WTC11 (cell line): ENCODE results near the gene STT3A. TPM values are rescaled to one million over a fixed set of nuclear protein-coding genes. Genes with fewer than 3 reads are reported as not detected.

Source experiments
- ATAC-seq: fragments of 200-7000 bp; cut with Tn5 transposase; 2 replicates; pipeline ENCODE4 v1.10.0; 2021; ENCODE audit warnings: mild to moderate bottlenecking, moderate library complexity
- CTCF ChIA-PET: fragments of 300-600 bp; sonication (Branson Sonifier 250); formaldehyde crosslinking; loops from one replicate; lab custom pipeline; 2021; ENCODE audit warnings: antibody characterized with exemption; lab: Charles Lee
- POLR2A ChIA-PET: fragments of 350-600 bp; sonication (Branson Sonifier 250); formaldehyde crosslinking; loops from one replicate; lab custom pipeline; 2021; ENCODE audit warnings: antibody characterized with exemption; lab: Charles Lee
- DNase-seq: peaks from one replicate; pipeline ENCODE4 v3.0.0; 2021; ENCODE audit warnings: low spot score
- H3K27ac Mint-ChIP-seq: 2 replicates; pipeline ENCODE4 v1.8.0; 2021; ENCODE audit warnings: mixed read lengths
- H3K27me3 Mint-ChIP-seq: 2 replicates; pipeline ENCODE4 v1.8.0; 2021; ENCODE audit warnings: low read depth, mild to moderate bottlenecking, moderate library complexity, mixed read lengths
- H3K36me3 Mint-ChIP-seq: 2 replicates; pipeline ENCODE4 v1.8.0; 2021; ENCODE audit warnings: mixed read lengths
- H3K4me1 Mint-ChIP-seq: 2 replicates; pipeline ENCODE4 v1.8.0; 2022; ENCODE audit warnings: mixed read lengths
- H3K4me3 Mint-ChIP-seq: 2 replicates; pipeline ENCODE4 v1.8.0; 2021; ENCODE audit warnings: mild to moderate bottlenecking, moderate library complexity, mixed read lengths
- H3K9me3 Mint-ChIP-seq: 2 replicates; pipeline ENCODE4 v1.8.0; 2021; ENCODE audit warnings: mixed read lengths
- ARID4B ChIP-seq: sonication (generic); formaldehyde crosslinking; IDR thresholded peaks from 2 replicates; pipeline ENCODE4 v1.8.0; 2023; ENCODE audit warnings: missing genetic modification reagents, mild to moderate bottlenecking, borderline replicate concordance
- CREM ChIP-seq: sonication (generic); formaldehyde crosslinking; IDR thresholded peaks from 2 replicates; pipeline ENCODE4 v1.8.1; 2022; ENCODE audit warnings: mild to moderate bottlenecking, missing genetic modification reagents, moderate library complexity
- E2F4 ChIP-seq: sonication (generic); formaldehyde crosslinking; IDR thresholded peaks from 2 replicates; pipeline ENCODE4 v1.8.1; 2022; ENCODE audit warnings: low read depth, mild to moderate bottlenecking, moderate library complexity, missing genetic modification reagents, borderline replicate concordance
- ELF4 ChIP-seq: sonication (generic); formaldehyde crosslinking; IDR thresholded peaks from 2 replicates; pipeline ENCODE4 v1.8.1; 2022; ENCODE audit warnings: low read depth, mild to moderate bottlenecking, moderate library complexity, missing genetic modification reagents
- GRHL2 ChIP-seq: fragments of 250-450 bp; sonication (Bioruptor Pico); IDR thresholded peaks from 2 replicates; pipeline ENCODE4 v1.8.0; 2022; ENCODE audit warnings: mild to moderate bottlenecking, moderate library complexity; ENCODE audit not compliant: insufficient replicate concordance, severe bottlenecking
- GTF2I ChIP-seq: fragments of 250-450 bp; sonication (Bioruptor Pico); conservative IDR thresholded peaks from 2 replicates; pipeline ENCODE4 v1.4.0; 2021; ENCODE audit warnings: mild to moderate bottlenecking
- OVOL2 ChIP-seq: fragments of 250-450 bp; sonication (Bioruptor Pico); IDR thresholded peaks from 2 replicates; pipeline ENCODE4 v1.9.0; 2021; ENCODE audit warnings: mild to moderate bottlenecking, borderline replicate concordance
- RELA ChIP-seq: sonication (generic); formaldehyde crosslinking; IDR thresholded peaks from 2 replicates; pipeline ENCODE4 v1.8.1; 2022; ENCODE audit warnings: missing genetic modification reagents, mild to moderate bottlenecking, borderline replicate concordance
- RORB ChIP-seq: fragments of 250-450 bp; sonication (Bioruptor Pico); IDR thresholded peaks from 2 replicates; pipeline ENCODE4 v1.9.0; 2021; ENCODE audit warnings: mild to moderate bottlenecking
- STAT6 ChIP-seq: sonication (generic); formaldehyde crosslinking; conservative IDR thresholded peaks from 2 replicates; pipeline ENCODE4 v1.8.1; 2023; ENCODE audit warnings: mild to moderate bottlenecking, low read depth, missing genetic modification reagents, moderate library complexity
- ZBTB21 ChIP-seq: sonication (generic); formaldehyde crosslinking; IDR thresholded peaks from 2 replicates; pipeline ENCODE4 v1.8.1; 2023; ENCODE audit warnings: mild to moderate bottlenecking, missing genetic modification reagents, borderline replicate concordance
- ZNF317 ChIP-seq: sonication (generic); formaldehyde crosslinking; IDR thresholded peaks from 2 replicates; pipeline ENCODE4 v1.8.1; 2023; ENCODE audit warnings: low read depth, mild to moderate bottlenecking, moderate library complexity, missing genetic modification reagents, borderline replicate concordance
- ZNF396 ChIP-seq: fragments of 250-450 bp; sonication (Bioruptor Pico); IDR thresholded peaks from 2 replicates; pipeline ENCODE4 v1.8.0; 2021; ENCODE audit warnings: mild to moderate bottlenecking, moderate library complexity, borderline replicate concordance
- total RNA-seq: library from RNA; stranded (reverse); gene quantifications from 3 replicates; pipeline ENCODE4 v1.2.3, GENCODE V29; 2021
- TF ChIP-seq, protein P1 (sequence below): sonication (generic); formaldehyde crosslinking; IDR thresholded peaks from 2 replicates; pipeline ENCODE4 v1.8.0; 2023; ENCODE audit warnings: mild to moderate bottlenecking, missing genetic modification reagents
- TF ChIP-seq, protein P2 (sequence below): sonication (generic); formaldehyde crosslinking; IDR thresholded peaks from 2 replicates; pipeline ENCODE4 v1.8.0; 2022; ENCODE audit warnings: missing genetic modification reagents

STT3A gene
- total RNA-seq, 1 experiment from 2014 or later, result 144 TPM

- DNase-seq, result no peak
- Mint-ChIP-seq H3K36me3 (peaks cover 17% of the 10 kb centered on the region), H3K27ac (no peak overlapping the region; the same call in 1 of the 2 replicates), H3K4me3 (peak overlapping the region; percentile 80), H3K27me3 (no peaks in the 10 kb centered on the region; the same call in 1 of the 2 replicates), H3K9me3 (peaks cover 14% of the 10 kb centered on the region), H3K4me1 (peaks cover 14% of the 10 kb centered on the region)
- ATAC-seq, result no peak
- POLR2A ChIA-PET, result interaction anchor here (0.6 to 1.2 kb wide), 5 partner anchors 10 to 62 kb away, joined by 3 read pairs; partner anchors contain the start of gene STT3A
- TF ChIP-seq RORB (CRISPR knock-in tag) (no peak), ZBTB21 (0 out of 2 replicates have a peak, but pooled peaks have one; percentile 6), GTF2I (no peak), CREM (no peak)
- CTCF ChIA-PET, result interaction anchor here (0.7 to 2.5 kb wide), 17 partner anchors 10 to 479 kb away, joined by 3 to 7 read pairs (median 4); partner anchors contain the start of genes FEZ1, HYLS1 and PUS3
Observed at GRCh38 chr11:125569915-125570621, 22.6 kb upstream of the STT3A start.

DNA sequence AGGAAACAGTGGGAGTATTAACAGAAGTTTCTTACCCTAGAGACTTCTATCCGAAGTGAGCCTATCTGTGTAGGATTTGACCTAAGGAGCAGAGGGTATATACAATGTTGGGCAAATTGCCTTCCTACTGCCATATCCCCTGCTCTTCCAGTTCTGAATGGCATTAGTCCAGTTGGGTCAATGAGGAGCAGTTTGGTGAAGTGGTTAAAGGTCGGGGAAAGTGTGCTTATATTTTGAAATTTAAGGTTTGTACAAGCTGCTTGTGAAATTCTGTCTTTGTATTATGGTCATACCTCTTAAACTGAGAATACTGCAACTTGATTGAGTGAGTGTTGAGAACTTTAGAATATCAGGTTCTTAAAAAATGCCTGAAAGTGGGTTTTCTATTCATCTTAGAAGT, 21.7 kb upstream of the STT3A start:
- no peaks in the 10 kb centered on the region; the same call in 1 of the 2 replicates for H3K27me3 Mint-ChIP-seq
- no peak for ATAC-seq
- peak overlapping the region; percentile 80 for H3K4me3 Mint-ChIP-seq
- H3K27ac Mint-ChIP-seq, result peak overlapping the region; percentile 29; the same call in 1 of the 2 replicates
- DNase-seq, result no peak
- POLR2A ChIA-PET, result no interaction called here
- peaks cover 14% of the 10 kb centered on the region for H3K4me1 Mint-ChIP-seq
- peaks cover 14% of the 10 kb centered on the region for H3K9me3 Mint-ChIP-seq
- CTCF ChIA-PET, result interaction anchor here (1.0 to 1.2 kb wide), 2 partner anchors 207 to 332 kb away, joined by 3 read pairs; partner anchors contain the start of gene PUS3
- peaks cover 24% of the 10 kb centered on the region for H3K36me3 Mint-ChIP-seq
- TF ChIP-seq, protein P1, sequence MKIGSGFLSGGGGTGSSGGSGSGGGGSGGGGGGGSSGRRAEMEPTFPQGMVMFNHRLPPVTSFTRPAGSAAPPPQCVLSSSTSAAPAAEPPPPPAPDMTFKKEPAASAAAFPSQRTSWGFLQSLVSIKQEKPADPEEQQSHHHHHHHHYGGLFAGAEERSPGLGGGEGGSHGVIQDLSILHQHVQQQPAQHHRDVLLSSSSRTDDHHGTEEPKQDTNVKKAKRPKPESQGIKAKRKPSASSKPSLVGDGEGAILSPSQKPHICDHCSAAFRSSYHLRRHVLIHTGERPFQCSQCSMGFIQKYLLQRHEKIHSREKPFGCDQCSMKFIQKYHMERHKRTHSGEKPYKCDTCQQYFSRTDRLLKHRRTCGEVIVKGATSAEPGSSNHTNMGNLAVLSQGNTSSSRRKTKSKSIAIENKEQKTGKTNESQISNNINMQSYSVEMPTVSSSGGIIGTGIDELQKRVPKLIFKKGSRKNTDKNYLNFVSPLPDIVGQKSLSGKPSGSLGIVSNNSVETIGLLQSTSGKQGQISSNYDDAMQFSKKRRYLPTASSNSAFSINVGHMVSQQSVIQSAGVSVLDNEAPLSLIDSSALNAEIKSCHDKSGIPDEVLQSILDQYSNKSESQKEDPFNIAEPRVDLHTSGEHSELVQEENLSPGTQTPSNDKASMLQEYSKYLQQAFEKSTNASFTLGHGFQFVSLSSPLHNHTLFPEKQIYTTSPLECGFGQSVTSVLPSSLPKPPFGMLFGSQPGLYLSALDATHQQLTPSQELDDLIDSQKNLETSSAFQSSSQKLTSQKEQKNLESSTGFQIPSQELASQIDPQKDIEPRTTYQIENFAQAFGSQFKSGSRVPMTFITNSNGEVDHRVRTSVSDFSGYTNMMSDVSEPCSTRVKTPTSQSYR (CRISPR knock-in tag), result no peak
- no peak for TF ChIP-seq ARID4B
- no peak for TF ChIP-seq ZNF396 (CRISPR knock-in tag)
- no peak for TF ChIP-seq ELF4
- no peak for TF ChIP-seq STAT6 (CRISPR knock-in tag)
- TF ChIP-seq ZNF317 (CRISPR knock-in tag), result no peak
- TF ChIP-seq, protein P2, sequence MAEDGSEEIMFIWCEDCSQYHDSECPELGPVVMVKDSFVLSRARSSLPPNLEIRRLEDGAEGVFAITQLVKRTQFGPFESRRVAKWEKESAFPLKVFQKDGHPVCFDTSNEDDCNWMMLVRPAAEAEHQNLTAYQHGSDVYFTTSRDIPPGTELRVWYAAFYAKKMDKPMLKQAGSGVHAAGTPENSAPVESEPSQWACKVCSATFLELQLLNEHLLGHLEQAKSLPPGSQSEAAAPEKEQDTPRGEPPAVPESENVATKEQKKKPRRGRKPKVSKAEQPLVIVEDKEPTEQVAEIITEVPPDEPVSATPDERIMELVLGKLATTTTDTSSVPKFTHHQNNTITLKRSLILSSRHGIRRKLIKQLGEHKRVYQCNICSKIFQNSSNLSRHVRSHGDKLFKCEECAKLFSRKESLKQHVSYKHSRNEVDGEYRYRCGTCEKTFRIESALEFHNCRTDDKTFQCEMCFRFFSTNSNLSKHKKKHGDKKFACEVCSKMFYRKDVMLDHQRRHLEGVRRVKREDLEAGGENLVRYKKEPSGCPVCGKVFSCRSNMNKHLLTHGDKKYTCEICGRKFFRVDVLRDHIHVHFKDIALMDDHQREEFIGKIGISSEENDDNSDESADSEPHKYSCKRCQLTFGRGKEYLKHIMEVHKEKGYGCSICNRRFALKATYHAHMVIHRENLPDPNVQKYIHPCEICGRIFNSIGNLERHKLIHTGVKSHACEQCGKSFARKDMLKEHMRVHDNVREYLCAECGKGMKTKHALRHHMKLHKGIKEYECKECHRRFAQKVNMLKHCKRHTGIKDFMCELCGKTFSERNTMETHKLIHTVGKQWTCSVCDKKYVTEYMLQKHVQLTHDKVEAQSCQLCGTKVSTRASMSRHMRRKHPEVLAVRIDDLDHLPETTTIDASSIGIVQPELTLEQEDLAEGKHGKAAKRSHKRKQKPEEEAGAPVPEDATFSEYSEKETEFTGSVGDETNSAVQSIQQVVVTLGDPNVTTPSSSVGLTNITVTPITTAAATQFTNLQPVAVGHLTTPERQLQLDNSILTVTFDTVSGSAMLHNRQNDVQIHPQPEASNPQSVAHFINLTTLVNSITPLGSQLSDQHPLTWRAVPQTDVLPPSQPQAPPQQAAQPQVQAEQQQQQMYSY, result no peak
- no peak for TF ChIP-seq RORB (CRISPR knock-in tag)
- TF ChIP-seq OVOL2 (CRISPR knock-in tag), result no peak
- no peak for TF ChIP-seq GRHL2 (CRISPR knock-in tag)
- no peak for TF ChIP-seq RELA
- no peak for TF ChIP-seq E2F4
